HepG2 (cell line): ENCODE results near the gene CS. TPM values are rescaled to one million over a fixed set of nuclear protein-coding genes. Genes with fewer than 3 reads are reported as not detected.

ENCODE experiments used
- CTCF ChIP-seq: sonication (generic); formaldehyde crosslinking; IDR thresholded peaks from 2 replicates; pipeline ENCODE4 v1.5.0; 2020; ENCODE audit warnings: mild to moderate bottlenecking, missing genetic modification reagents, moderate library complexity
- ETV5 ChIP-seq: IDR thresholded peaks from 2 replicates; pipeline ENCODE4 v1.6.1; 2018; ENCODE audit warnings: missing biosample characterization, missing genetic modification reagents, inconsistent platforms, borderline replicate concordance
- GATA4 ChIP-seq: sonication (generic); IDR thresholded peaks from 2 replicates; pipeline ENCODE4 v1.6.1; 2016; ENCODE audit warnings: antibody characterized with exemption, low read depth, borderline replicate concordance
- IKZF4 ChIP-seq: sonication (generic); formaldehyde crosslinking; IDR thresholded peaks from 2 replicates; pipeline ENCODE4 v1.5.1; 2020; ENCODE audit warnings: borderline replicate concordance, mild to moderate bottlenecking, low read depth, missing genetic modification reagents; ENCODE audit errors: not compliant biosample characterization
- KLF11 ChIP-seq: IDR thresholded peaks from 2 replicates; pipeline ENCODE4 v1.6.1; 2016; ENCODE audit warnings: missing compliant biosample characterization
- MLLT10 ChIP-seq: sonication (generic); formaldehyde crosslinking; IDR thresholded peaks from 2 replicates; pipeline ENCODE4 v1.4.0; 2020; ENCODE audit warnings: missing genetic modification reagents
- PHF8 ChIP-seq: sonication (generic); formaldehyde crosslinking; IDR thresholded peaks from 2 replicates; pipeline ENCODE4 v1.5.0; 2020; ENCODE audit warnings: missing genetic modification reagents
- REPIN1 ChIP-seq: sonication (generic); formaldehyde crosslinking; IDR thresholded peaks from 2 replicates; pipeline ENCODE4 v1.8.0; 2022; ENCODE audit warnings: missing genetic modification reagents, low read depth, mild to moderate bottlenecking, borderline replicate concordance
- RFX1 ChIP-seq: fragments of 450-650 bp; IDR thresholded peaks from 2 replicates; pipeline ENCODE4 v1.6.1; 2017
- RFXAP ChIP-seq: sonication (generic); formaldehyde crosslinking; IDR thresholded peaks from 2 replicates; pipeline ENCODE4 v1.4.0; 2020; ENCODE audit warnings: missing genetic modification reagents, borderline replicate concordance
- SRSF4 ChIP-seq: fragments of 200-400 bp; formaldehyde crosslinking; IDR thresholded peaks from one replicate; pipeline ENCODE4 v1.6.1; 2018; ENCODE audit warnings: mild to moderate bottlenecking, low read depth, low read length, moderate library complexity; ENCODE audit not compliant: poor library complexity, severe bottlenecking
- ZBTB14 ChIP-seq: sonication (generic); formaldehyde crosslinking; IDR thresholded peaks from 2 replicates; pipeline ENCODE4 v1.4.0; 2020; ENCODE audit warnings: missing genetic modification reagents
- ZNF280D ChIP-seq: sonication (generic); formaldehyde crosslinking; IDR thresholded peaks from 2 replicates; pipeline ENCODE4 v1.5.1; 2020; ENCODE audit warnings: mild to moderate bottlenecking, missing genetic modification reagents
- ZNF292 ChIP-seq: sonication (generic); formaldehyde crosslinking; IDR thresholded peaks from 2 replicates; pipeline ENCODE4 v1.8.1; 2022; ENCODE audit warnings: mild to moderate bottlenecking, low read depth, missing genetic modification reagents, borderline replicate concordance
- ZNF546 ChIP-seq: sonication (generic); formaldehyde crosslinking; conservative IDR thresholded peaks from 2 replicates; pipeline ENCODE4 v1.8.1; 2023; ENCODE audit warnings: mild to moderate bottlenecking, missing genetic modification reagents
- ZNF550 ChIP-seq: sonication (generic); formaldehyde crosslinking; IDR thresholded peaks from 2 replicates; pipeline ENCODE4 v1.4.0; 2020; ENCODE audit warnings: mild to moderate bottlenecking, missing genetic modification reagents, borderline replicate concordance
- ZNF598 ChIP-seq: sonication (generic); formaldehyde crosslinking; IDR thresholded peaks from 2 replicates; pipeline ENCODE4 v1.5.1; 2020; ENCODE audit warnings: mild to moderate bottlenecking, missing genetic modification reagents, borderline replicate concordance
- ZNF709 ChIP-seq: sonication (generic); formaldehyde crosslinking; IDR thresholded peaks from 2 replicates; pipeline ENCODE4 v1.5.0; 2020; ENCODE audit warnings: mild to moderate bottlenecking, missing genetic modification reagents
- ZNF773 ChIP-seq: sonication (generic); formaldehyde crosslinking; IDR thresholded peaks from 2 replicates; pipeline ENCODE4 v1.4.0; 2020; ENCODE audit warnings: missing genetic modification reagents, borderline replicate concordance
- ZNF784 ChIP-seq: sonication (generic); formaldehyde crosslinking; IDR thresholded peaks from 2 replicates; pipeline ENCODE4 v1.5.1; 2020; ENCODE audit warnings: missing genetic modification reagents, mild to moderate bottlenecking, borderline replicate concordance
- ZSCAN21 ChIP-seq: sonication (generic); formaldehyde crosslinking; IDR thresholded peaks from 2 replicates; pipeline ENCODE4 v1.8.0; 2022; ENCODE audit warnings: mild to moderate bottlenecking, missing genetic modification reagents, moderate library complexity, borderline replicate concordance
- ZSCAN29 ChIP-seq: sonication (generic); formaldehyde crosslinking; conservative IDR thresholded peaks from 2 replicates; pipeline ENCODE4 v1.4.0; 2020; ENCODE audit warnings: mild to moderate bottlenecking, missing genetic modification reagents
- polyA plus RNA-seq, 8 experiments: library from polyadenylated mRNA; depleted of rRNA in 3 of 8; stranded (reverse) in 7 of 8; unstranded in 1 of 8; fragments of >200 nt; fragmentation: Illumina TruSeq in 4 of 8; extraction: Trizol in 4 of 8; gene quantifications; 2 replicates each; pipeline versions ENCODE4 v1.2.1 to v1.2.3, GENCODE V29; 2011 to 2016; ENCODE audit warnings: low read depth in 4 of 8, missing spikeins in 1 of 8, mixed read lengths in 1 of 8; ENCODE audit not compliant: insufficient read depth in 1 of 8
- total RNA-seq, 5 experiments: library from RNA; depleted of rRNA; stranded (reverse); fragments of >200 nt; fragmentation: Illumina TruSeq; extraction: Trizol; gene quantifications; 2 replicates each; pipeline ENCODE4 v1.2.3, GENCODE V29; 2016; ENCODE audit warnings: low read depth in 1 of 5

CS gene
- total and polyA plus RNA-seq, 2 of the 13 experiments (the other 11 are each of a cell fraction or from before 2014, with no cell fraction given), result 173 to 175 TPM

GRCh38 chr12:56266693-56267442, 33.3 kb downstream of the CS start, which contains the start of gene COQ10A (continued):
- TF ChIP-seq RFXAP (CRISPR knock-in tag) (peak; percentile 98), ZNF784 (CRISPR knock-in tag) (peak; percentile 86; the same call in 1 of the 2 replicates), CTCF (CRISPR knock-in tag) (peak; percentile 89), ZNF709 (CRISPR knock-in tag) (peak; percentile 87), ZNF292 (peak; percentile 65; the same call in 1 of the 2 replicates), KLF11 (CRISPR knock-in tag) (no peak; the same call in 1 of the 2 replicates), ZNF598 (peak; percentile 86), ZSCAN21 (peak; percentile 70; the same call in 1 of the 2 replicates), REPIN1 (peak; percentile 95), MLLT10 (no peak), GATA4 (0 out of 2 replicates have a peak, but pooled peaks have one; percentile 19), ZNF546 (CRISPR knock-in tag) (peak; percentile 86; the same call in 1 of the 2 replicates), ZNF550 (CRISPR knock-in tag) (0 out of 2 replicates have a peak, but pooled peaks have one; percentile 34), RFX1 (peak; percentile 66; the same call in 1 of the 2 replicates), ZSCAN29 (CRISPR knock-in tag) (no peak), ZBTB14 (CRISPR knock-in tag) (peak; percentile 95), ETV5 (CRISPR knock-in tag) (peak; percentile 74), ZNF280D (CRISPR knock-in tag) (peak; percentile 86), IKZF4 (CRISPR knock-in tag) (peak; percentile 88), SRSF4 (no peak), ZNF773 (no peak), PHF8 (CRISPR knock-in tag) (peak; percentile 95)
